ENCODE measurements around the gene PLCB1.

The PLCB1 gene

GRCh38 chr20:8161264-8162071 lies 29.4 kb downstream of the PLCB1 start:
- DNase-seq: no peak

GRCh38 chr20:8162610-8163009 lies 30.5 kb downstream of the PLCB1 start:
- DNase-seq: no peak

GRCh38 chr20:8163543-8163942 lies 31.5 kb downstream of the PLCB1 start:
- DNase-seq: no peak

GRCh38 chr20:8166730-8167129 lies 34.7 kb downstream of the PLCB1 start:
- no peak for DNase-seq

- no peak for DNase-seq
These were observed 36.8 kb downstream of the PLCB1 start for GRCh38 chr20:8168785-8169288.

GRCh38 chr20:8170921-8171320 lies 38.9 kb downstream of the PLCB1 start:
- no peak for DNase-seq

- DNase-seq: no peak
These were observed 40.1 kb downstream of the PLCB1 start for GRCh38 chr20:8172191-8172590.

- no peak for DNase-seq
These were observed 43.9 kb downstream of the PLCB1 start for GRCh38 chr20:8175741-8176675.

GRCh38 chr20:8183526-8183925 lies 51.5 kb downstream of the PLCB1 start:
- DNase-seq: no peak

- no peak for DNase-seq
These were observed 55.7 kb downstream of the PLCB1 start for GRCh38 chr20:8187740-8188139.

GRCh38 chr20:8190043-8190880 lies 58.2 kb downstream of the PLCB1 start:
- DNase-seq: no peak

GRCh38 chr20:8194721-8195120 lies 62.7 kb downstream of the PLCB1 start:
- no peak for DNase-seq

- no peak for DNase-seq
These were observed 64.0 kb downstream of the PLCB1 start for GRCh38 chr20:8196096-8196495.

GRCh38 chr20:8200220-8200619 lies 68.2 kb downstream of the PLCB1 start:
- no peak for DNase-seq

- DNase-seq: no peak
These were observed 71.3 kb downstream of the PLCB1 start for GRCh38 chr20:8203366-8203765.

GRCh38 chr20:8205996-8206395 lies 73.9 kb downstream of the PLCB1 start:
- DNase-seq: no peak

- no peak for DNase-seq
These were observed 76.2 kb downstream of the PLCB1 start for GRCh38 chr20:8208226-8208625.

GRCh38 chr20:8209061-8209460 lies 77.0 kb downstream of the PLCB1 start:
- no peak for DNase-seq

GRCh38 chr20:8210749-8211148 lies 78.7 kb downstream of the PLCB1 start:
- DNase-seq: no peak

GRCh38 chr20:8212286-8212685 lies 80.2 kb downstream of the PLCB1 start:
- DNase-seq: no peak

- DNase-seq: no peak
These were observed 81.2 kb downstream of the PLCB1 start for GRCh38 chr20:8213270-8213669.

GRCh38 chr20:8213831-8214587 lies 81.9 kb downstream of the PLCB1 start:
- DNase-seq: no peak

Measured in SIG-M5 (cell line).